IPS DF 4.7 (cell line): Measurements from ENCODE around the gene NDRG4.

Experiments used
- DNase-seq: peaks from one replicate; pipeline ENCODE4 v3.0.0-alpha.2; 2013; ENCODE audit warnings: low spot score; ENCODE audit errors: extremely low read depth

Gene NDRG4

GRCh38 chr16:58499615-58500351, at the start of gene NDRG4:
Gene NDRG4 (plus strand): TSS chr16:58500143. CDS start chr16:58500249, 106 bp downstream.
- DNase-seq, result no peak

- no peak for DNase-seq
Observed at GRCh38 chr16:58450590-58450989, 49.4 kb upstream of the NDRG4 start.

DNA sequence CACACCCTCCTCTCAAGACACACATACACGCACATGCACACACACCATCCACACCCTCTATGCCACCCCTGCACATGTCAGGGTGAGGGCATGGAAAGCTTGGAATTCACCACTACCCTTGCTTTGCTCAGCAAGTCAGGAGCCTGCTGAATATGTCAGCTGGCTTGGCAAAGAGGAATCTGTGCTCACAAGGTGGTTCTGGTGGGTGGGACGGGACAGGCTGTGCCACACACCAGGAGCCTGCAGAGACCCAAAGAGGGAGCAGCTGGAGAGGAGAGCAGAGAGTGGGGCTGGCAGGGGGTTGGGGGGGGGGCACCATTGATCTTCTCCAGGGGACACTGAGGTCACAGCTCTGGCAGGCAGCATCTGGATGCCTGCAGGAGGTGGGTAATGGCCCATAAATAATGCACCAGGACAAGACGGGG, 48.7 kb upstream of the NDRG4 start:
- DNase-seq, result no peak

GRCh38 chr16:58451945-58452401, 48.0 kb upstream of the NDRG4 start:
- DNase-seq, result no peak

DNA sequence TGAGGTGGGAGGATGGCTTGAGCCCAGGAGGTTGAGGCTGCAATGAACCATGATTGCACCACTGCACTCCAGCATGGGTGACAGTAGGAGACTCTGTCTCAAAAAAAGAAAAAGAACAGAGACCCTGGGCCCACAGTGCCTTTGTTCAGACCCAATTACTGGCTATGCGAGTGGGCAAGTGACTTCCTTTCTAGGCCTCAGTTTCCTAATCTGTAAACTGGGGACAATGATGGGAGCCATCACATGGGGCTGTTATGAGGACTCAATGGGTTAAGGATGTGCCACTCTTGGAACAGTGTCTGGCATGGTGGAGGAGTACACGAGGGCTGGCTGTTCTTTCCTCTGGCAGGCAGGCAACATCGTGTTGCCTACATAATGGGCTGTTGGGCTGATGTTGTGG, 47.3 kb upstream of the NDRG4 start:
- no peak for DNase-seq

DNA sequence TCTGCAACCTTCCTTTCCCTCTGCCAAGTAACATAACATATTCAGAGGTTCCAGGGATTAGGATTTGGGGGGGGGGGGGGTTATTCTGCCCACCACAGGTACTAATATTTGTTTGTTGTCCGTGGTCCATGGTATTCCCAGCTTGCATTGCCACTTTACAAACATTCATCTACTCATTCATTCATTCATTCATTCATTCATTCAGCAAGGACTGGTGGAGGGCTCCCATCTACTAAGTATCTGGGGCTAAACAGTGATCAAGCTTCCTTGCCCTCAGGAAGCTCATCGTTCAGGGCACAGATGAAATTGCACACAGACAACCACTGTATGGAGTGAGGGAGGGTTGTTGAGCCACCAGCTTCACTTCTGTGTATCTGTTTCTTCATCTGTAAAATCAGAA, 45.8 kb upstream of the NDRG4 start:
- no peak for DNase-seq

- no peak for DNase-seq
Observed at GRCh38 chr16:58454856-58455255, 45.1 kb upstream of the NDRG4 start.

DNA sequence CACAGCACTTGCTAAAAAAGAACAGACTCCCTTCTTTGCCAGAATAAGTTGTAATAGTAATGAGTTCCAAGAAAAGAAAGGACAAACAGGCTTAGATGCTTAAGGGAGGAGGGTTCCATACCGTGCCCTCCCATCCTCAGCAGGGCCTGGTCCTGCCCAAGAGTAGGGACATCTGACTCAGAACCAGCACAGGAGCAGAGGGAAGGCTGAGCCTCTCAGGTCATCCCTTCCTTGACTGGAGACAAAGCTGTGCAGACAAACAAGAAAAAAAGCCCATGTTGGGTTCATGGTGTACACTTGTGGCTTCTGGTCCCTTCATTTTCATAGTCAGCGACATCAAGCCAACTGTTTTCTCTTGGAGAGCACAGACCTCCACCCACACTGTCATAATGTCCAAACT, 44.2 kb upstream of the NDRG4 start:
- no peak for DNase-seq

DNA sequence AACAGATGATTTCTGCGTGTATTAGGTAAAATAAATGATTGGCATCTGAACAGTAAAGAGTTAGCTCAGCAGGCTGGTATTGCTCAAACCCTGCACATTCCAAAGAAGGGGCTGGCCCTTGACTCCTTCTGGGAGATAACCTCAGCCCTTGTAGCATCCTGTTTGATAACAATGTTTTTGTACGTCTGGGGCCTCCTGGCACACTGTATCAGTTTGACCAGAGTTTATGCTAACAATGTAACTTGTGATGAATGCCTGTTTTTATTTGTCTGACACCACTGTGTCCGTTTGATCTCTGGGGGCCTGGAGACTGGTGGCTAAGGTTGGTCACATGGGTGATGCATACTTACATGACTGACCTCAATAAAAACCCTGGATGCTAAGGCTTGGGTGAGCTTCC, 43.8 kb upstream of the NDRG4 start:
- no peak for DNase-seq

- DNase-seq, result no peak
Observed at GRCh38 chr16:58458606-58459343, 41.2 kb upstream of the NDRG4 start.

- DNase-seq, result no peak
Observed at GRCh38 chr16:58459344-58460218, 40.4 kb upstream of the NDRG4 start.

DNA sequence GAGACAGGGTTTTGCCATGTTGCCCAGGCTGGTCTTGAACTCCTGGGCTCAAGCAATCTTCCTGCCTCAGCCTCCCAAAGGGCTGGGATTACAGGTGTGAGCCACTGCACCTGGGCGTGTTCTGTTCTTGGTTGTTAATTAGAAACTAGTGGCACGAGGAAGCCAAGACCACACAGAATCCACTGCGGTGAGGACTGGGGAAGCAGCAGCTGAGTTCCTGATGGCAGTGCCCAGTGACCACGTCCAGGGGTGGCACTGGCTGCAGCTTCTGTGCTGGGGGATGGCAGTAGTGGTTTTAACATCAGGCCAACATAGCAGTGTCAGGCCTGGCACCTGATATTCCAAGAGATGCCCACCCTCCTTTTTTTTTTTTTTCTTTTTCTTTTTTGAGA, 39.7 kb upstream of the NDRG4 start:
- no peak for DNase-seq

GRCh38 chr16:58461056-58461455, 38.9 kb upstream of the NDRG4 start:
- no peak for DNase-seq

DNA sequence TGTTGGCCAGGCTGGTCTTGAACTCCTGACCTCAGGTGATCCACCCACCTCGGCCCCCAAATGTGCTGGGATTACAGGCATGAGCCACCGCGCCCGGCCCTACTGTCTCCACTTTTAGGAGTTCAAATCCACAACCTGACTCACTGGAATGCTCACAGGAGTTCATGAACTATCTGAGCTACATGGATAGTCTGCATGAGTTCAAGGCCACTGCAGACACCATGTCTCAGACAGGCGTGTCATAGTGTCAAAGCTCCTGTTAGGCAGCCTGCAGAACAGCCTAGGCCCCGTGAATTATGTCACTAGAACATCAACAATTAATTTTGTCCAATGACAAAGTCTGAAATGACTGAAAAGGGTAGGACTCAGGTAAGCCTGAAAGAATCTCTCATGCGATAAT, 38.3 kb upstream of the NDRG4 start:
- DNase-seq, result no peak

GRCh38 chr16:58462089-58462488, 37.9 kb upstream of the NDRG4 start:
- DNase-seq, result no peak

DNA sequence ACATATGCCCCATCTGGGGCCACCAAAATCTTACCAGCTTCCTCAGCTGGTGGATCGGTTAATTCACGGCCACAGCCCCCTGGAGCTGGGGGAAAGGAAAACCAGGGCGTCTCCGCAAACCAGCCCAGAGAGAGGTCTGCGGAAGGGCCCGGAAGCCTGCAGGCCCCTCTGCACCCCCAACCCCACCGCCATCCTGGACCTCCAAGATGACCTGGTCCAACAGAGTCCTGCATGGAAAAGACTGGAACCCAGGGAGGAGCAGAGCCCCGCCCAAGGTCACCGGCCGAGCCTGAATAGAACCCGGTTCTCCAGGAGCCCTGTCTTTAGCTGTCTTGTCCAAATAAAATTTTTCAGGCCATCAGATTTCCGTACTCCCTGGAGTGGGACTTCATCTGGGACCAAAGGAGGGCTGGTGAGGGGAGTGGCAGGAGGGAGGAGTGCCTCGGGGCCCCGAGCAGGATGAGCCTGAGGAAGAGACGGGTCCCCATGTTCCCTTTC, 37.4 kb upstream of the NDRG4 start:
- DNase-seq, result no peak

- DNase-seq, result no peak
Observed at GRCh38 chr16:58462997-58463941, 36.7 kb upstream of the NDRG4 start.

DNA sequence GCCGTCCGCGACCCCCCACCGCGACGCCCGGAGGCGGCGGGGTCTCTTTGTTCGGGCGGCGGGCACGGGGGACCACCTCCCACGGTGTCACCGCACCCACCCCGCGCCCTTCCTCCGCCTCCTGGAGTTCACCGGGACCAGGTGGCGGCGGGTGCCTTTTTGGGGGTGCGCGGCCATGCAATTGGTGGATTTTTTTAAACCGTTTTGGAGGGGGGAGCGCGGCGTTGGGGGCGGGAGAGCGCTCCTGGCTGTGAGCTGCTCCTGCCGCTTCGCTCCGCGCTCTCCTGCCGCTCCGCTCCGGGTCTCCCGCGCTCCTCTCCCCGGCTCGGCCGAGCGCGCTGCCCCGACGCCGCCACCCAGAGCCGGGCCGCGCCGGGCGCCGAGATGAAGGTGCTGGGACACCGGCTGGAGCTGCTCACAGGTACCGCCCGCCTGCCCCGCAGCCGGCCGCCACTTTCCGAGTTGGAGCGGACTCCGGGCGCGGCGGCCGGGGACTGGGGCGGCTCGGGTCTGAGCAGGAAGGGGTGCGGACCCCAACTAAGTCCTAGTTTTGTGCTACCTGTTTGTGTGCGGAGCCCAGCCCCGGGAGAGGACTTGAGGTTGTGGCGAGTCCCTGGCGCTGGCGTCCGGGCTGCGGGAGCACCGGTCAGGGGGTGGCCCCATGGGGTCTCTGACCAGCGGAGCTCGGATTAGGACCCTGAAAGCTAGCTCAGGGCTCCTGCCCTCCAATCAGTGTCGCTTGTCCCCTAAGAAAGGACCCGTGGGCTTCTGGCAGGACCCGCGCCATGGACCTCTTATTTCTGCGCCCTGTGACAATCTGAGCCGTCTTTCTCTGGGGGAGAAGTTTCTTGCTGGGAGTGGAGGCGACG, 35.7 kb upstream of the NDRG4 start:
- no peak for DNase-seq

- DNase-seq, result no peak
Observed at GRCh38 chr16:58464916-58465731, 34.8 kb upstream of the NDRG4 start.
